DND-41 (cell line): ENCODE measurements around the gene CREG2.

Experiments used
- ATAC-seq: fragments of 200-7000 bp; cut with Tn5 transposase; 3 replicates; pipeline ENCODE4 v1.9.1; 2021; ENCODE audit warnings: low read depth; ENCODE audit not compliant: insufficient read depth
- DNase-seq: peaks from one replicate; pipeline ENCODE4 v3.0.0-alpha.2; 2020
- H2AFZ ChIP-seq: 2 replicates; pipeline ENCODE4 v1.6.0; 2012; ENCODE audit warnings: low read depth, low read length
- H3K27ac ChIP-seq: 2 replicates; pipeline ENCODE4 v1.5.1; 2012; ENCODE audit warnings: low read length, inconsistent platforms
- H3K27me3 ChIP-seq: fragments of 200-600 bp; sonication (generic); 2 replicates; pipeline ENCODE4 v1.6.0; 2012; ENCODE audit warnings: low read length, mild to moderate bottlenecking, inconsistent platforms; ENCODE audit not compliant: insufficient read depth, poor library complexity
- H3K36me3 ChIP-seq: 2 replicates; pipeline ENCODE4 v1.5.1; 2012; ENCODE audit warnings: low read length, inconsistent platforms; ENCODE audit not compliant: insufficient read depth
- H3K4me1 ChIP-seq: 2 replicates; pipeline ENCODE4 v1.5.1; 2012; ENCODE audit warnings: mild to moderate bottlenecking, low read length; ENCODE audit not compliant: insufficient read depth
- H3K4me2 ChIP-seq: 2 replicates; pipeline ENCODE4 v1.6.0; 2012; ENCODE audit warnings: mild to moderate bottlenecking, moderate library complexity, low read length, inconsistent platforms; ENCODE audit not compliant: insufficient read depth
- H3K4me3 ChIP-seq, 2 experiments: fragments of 200-600 bp in 1 of 2; shearing (Covaris generic) in 1 of 2; 2 replicates each; pipeline ENCODE4 v1.5.1; 2012 to 2016; ENCODE audit warnings: inconsistent platforms in 2 of 2, low read length in 2 of 2, mild to moderate bottlenecking in 2 of 2, low read depth in 1 of 2, moderate library complexity in 1 of 2
- H3K79me2 ChIP-seq: 2 replicates; pipeline ENCODE4 v1.6.0; 2012; ENCODE audit warnings: low read length, inconsistent platforms; ENCODE audit not compliant: insufficient read depth
- H3K9ac ChIP-seq: 2 replicates; pipeline ENCODE4 v1.6.0; 2012; ENCODE audit warnings: low read depth, mild to moderate bottlenecking, inconsistent platforms, low read length, moderate library complexity
- H3K9me3 ChIP-seq: 2 replicates; pipeline ENCODE4 v1.5.1; 2012; ENCODE audit warnings: low read length, moderate library complexity, mild to moderate bottlenecking, inconsistent platforms; ENCODE audit not compliant: insufficient read depth, severe bottlenecking
- H4K20me1 ChIP-seq: 2 replicates; pipeline ENCODE4 v1.6.0; 2012; ENCODE audit warnings: low read length; ENCODE audit not compliant: insufficient read depth
- CTCF ChIP-seq: IDR thresholded peaks from 2 replicates; pipeline ENCODE4 v1.5.1; 2012; ENCODE audit warnings: borderline replicate concordance, low read length, moderate library complexity, mild to moderate bottlenecking; ENCODE audit not compliant: poor library complexity, severe bottlenecking; ENCODE audit errors: extremely low read depth
- EZH2 ChIP-seq: IDR thresholded peaks from 3 replicates; pipeline ENCODE4 v1.6.1; 2012; ENCODE audit warnings: borderline replicate concordance, low read depth, mild to moderate bottlenecking, moderate library complexity, low read length, inconsistent platforms; ENCODE audit not compliant: severe bottlenecking

Gene CREG2

GRCh38 chr2:101297383-101297782 is 89.9 kb downstream of the CREG2 start:
- Histone ChIP-seq H2AFZ (no peak overlapping the region), H3K9me3 (no peaks in the 10 kb centered on the region), H3K4me1 (peaks cover 21% of the 10 kb centered on the region; the same call in 1 of the 2 replicates), H4K20me1 (peaks cover 48% of the 10 kb centered on the region; the same call in 1 of the 2 replicates), H3K27me3 (no peaks in the 10 kb centered on the region), H3K4me2 (no peak overlapping the region), H3K9ac (no peak overlapping the region), H3K79me2 (peaks cover 90% of the 10 kb centered on the region), H3K36me3 (peaks cover 48% of the 10 kb centered on the region), H3K27ac (no peak overlapping the region), H3K4me3 (no peak overlapping the region)
- no peak for TF ChIP-seq EZH2
- no peak for DNase-seq
- peak; percentile 31; the same call in 1 of the 3 replicates for ATAC-seq

- no peak for ATAC-seq
- no peak overlapping the region for H3K4me3 ChIP-seq
- H3K27ac ChIP-seq, result no peak overlapping the region
- no peaks in the 10 kb centered on the region for H3K27me3 ChIP-seq
- H3K79me2 ChIP-seq, result peaks cover 79% of the 10 kb centered on the region
- H2AFZ ChIP-seq, result no peak overlapping the region
- H3K36me3 ChIP-seq, result peaks cover 48% of the 10 kb centered on the region
- no peak overlapping the region for H3K9ac ChIP-seq
- no peak for DNase-seq
- H3K4me1 ChIP-seq, result peaks cover 21% of the 10 kb centered on the region; the same call in 1 of the 2 replicates
- peaks cover 44% of the 10 kb centered on the region; the same call in 1 of the 2 replicates for H4K20me1 ChIP-seq
- TF ChIP-seq EZH2 (no peak), CTCF (no peak)
- H3K4me2 ChIP-seq, result no peak overlapping the region
- H3K9me3 ChIP-seq, result no peaks in the 10 kb centered on the region
Measured at GRCh38 chr2:101296371-101296770, 90.9 kb downstream of the CREG2 start.

GRCh38 chr2:101295895-101296294 is 91.4 kb downstream of the CREG2 start:
- ATAC-seq, result no peak
- Histone ChIP-seq H3K9ac (no peak overlapping the region), H3K9me3 (no peaks in the 10 kb centered on the region), H3K4me3 (no peak overlapping the region), H3K4me1 (peaks cover 21% of the 10 kb centered on the region; the same call in 1 of the 2 replicates), H3K79me2 (peaks cover 75% of the 10 kb centered on the region), H4K20me1 (peaks cover 44% of the 10 kb centered on the region; the same call in 1 of the 2 replicates), H2AFZ (no peak overlapping the region), H3K27me3 (no peaks in the 10 kb centered on the region), H3K36me3 (peaks cover 47% of the 10 kb centered on the region), H3K4me2 (no peak overlapping the region), H3K27ac (no peak overlapping the region)
- DNase-seq, result no peak
- TF ChIP-seq CTCF (no peak), EZH2 (no peak)
